Panc1 (cell line): ENCODE measurements around the gene TRMT61A.

Experiments
- CTCF ChIP-seq: fragments of 450-650 bp; IDR thresholded peaks from 2 replicates; pipeline ENCODE4 v1.5.1; 2017; ENCODE audit warnings: mild to moderate bottlenecking
- REST ChIP-seq, 2 experiments: IDR thresholded peaks; 2 replicates each; pipeline ENCODE4 v1.6.1; 2011 to 2012; ENCODE audit warnings: low read depth in 2 of 2, control low read depth in 1 of 2, low read length in 1 of 2, mild to moderate bottlenecking in 1 of 2, moderate library complexity in 1 of 2; ENCODE audit not compliant: insufficient read depth in 1 of 2

GRCh38 chr14:103500148-103500990 is 28.6 kb upstream of the TRMT61A start:
- TF ChIP-seq CTCF (peak; percentile 93), REST (IDR thresholded peaks at IDR 0.05; ENCODE audit: insufficient read depth in 1 of 2, low read depth in 2 of 2, low read length in 1 of 2) (no peak)
